Mucosa of stomach (tissue), 1 donor: ENCODE data around the gene RARRES1.

Source experiments
- H3K27me3 ChIP-seq: one replicate; pipeline ENCODE4 v1.7.0; 2013; ENCODE audit warnings: mild to moderate bottlenecking, low read length; ENCODE audit not compliant: control insufficient read depth, insufficient read depth
- H3K36me3 ChIP-seq: one replicate; pipeline ENCODE4 v1.7.0; 2013; ENCODE audit warnings: low read length; ENCODE audit not compliant: control insufficient read depth, insufficient read depth
- H3K4me1 ChIP-seq: one replicate; pipeline ENCODE4 v1.7.0; 2013; ENCODE audit warnings: mild to moderate bottlenecking, low read length; ENCODE audit not compliant: control insufficient read depth, insufficient read depth
- H3K4me3 ChIP-seq: one replicate; pipeline ENCODE4 v1.7.0; 2013; ENCODE audit warnings: low read length
- H3K9ac ChIP-seq: one replicate; pipeline ENCODE4 v1.7.0; 2013; ENCODE audit warnings: mild to moderate bottlenecking, low read length, moderate library complexity
- H3K9me3 ChIP-seq: one replicate; pipeline ENCODE4 v1.7.0; 2013; ENCODE audit warnings: mild to moderate bottlenecking, low read length, moderate library complexity; ENCODE audit not compliant: control insufficient read depth
- donor health status: Pancreatic carcinoma.

RARRES1 gene

DNA sequence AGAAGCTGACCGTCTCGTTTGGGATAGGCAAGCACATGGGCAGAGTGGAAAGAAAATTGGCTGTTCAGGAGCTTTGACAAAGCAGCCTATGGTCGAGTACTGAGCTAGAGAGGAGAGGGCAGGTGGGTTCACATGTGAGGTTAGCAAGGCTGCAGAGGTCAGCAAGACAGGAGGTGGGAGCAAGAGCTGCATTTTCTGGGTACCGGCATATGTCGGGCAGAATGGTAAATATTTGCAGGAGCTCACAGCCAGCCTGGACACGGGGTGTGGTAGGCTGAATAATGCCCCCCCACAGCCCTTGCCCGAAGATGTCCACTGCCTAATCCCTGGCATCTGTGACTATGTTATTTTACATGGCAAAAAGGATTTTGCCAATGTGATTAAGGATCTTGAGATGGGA, 8.3 kb downstream of the RARRES1 start:
- no peak overlapping the region for H3K9ac ChIP-seq
- no peaks in the 10 kb centered on the region for H3K27me3 ChIP-seq
- H3K36me3 ChIP-seq: no peaks in the 10 kb centered on the region
- H3K9me3 ChIP-seq: no peaks in the 10 kb centered on the region
- peaks cover 45% of the 10 kb centered on the region for H3K4me1 ChIP-seq
- no peak overlapping the region for H3K4me3 ChIP-seq

DNA sequence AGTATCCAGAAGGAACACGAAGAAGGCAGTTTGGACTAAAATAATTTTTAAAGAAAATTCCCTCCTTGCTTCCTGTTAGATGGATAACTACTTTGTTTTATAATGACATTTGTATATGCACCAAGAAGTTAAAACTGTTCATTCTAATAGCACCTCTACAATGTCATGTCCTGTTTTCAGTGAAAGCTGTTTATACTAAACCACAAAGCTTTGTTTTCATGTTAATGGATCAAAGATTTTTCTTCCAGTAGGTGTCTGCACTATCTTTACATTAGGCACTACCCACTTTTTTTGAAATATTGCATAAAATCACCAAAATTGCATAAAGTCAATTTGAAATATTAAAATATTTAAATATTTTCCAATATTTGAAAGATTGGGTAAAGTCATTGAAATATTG, 10.1 kb downstream of the RARRES1 start:
- Histone ChIP-seq H3K9ac (no peak overlapping the region), H3K27me3 (no peaks in the 10 kb centered on the region), H3K4me1 (peaks cover 36% of the 10 kb centered on the region), H3K9me3 (no peaks in the 10 kb centered on the region), H3K36me3 (no peaks in the 10 kb centered on the region), H3K4me3 (no peak overlapping the region)

DNA sequence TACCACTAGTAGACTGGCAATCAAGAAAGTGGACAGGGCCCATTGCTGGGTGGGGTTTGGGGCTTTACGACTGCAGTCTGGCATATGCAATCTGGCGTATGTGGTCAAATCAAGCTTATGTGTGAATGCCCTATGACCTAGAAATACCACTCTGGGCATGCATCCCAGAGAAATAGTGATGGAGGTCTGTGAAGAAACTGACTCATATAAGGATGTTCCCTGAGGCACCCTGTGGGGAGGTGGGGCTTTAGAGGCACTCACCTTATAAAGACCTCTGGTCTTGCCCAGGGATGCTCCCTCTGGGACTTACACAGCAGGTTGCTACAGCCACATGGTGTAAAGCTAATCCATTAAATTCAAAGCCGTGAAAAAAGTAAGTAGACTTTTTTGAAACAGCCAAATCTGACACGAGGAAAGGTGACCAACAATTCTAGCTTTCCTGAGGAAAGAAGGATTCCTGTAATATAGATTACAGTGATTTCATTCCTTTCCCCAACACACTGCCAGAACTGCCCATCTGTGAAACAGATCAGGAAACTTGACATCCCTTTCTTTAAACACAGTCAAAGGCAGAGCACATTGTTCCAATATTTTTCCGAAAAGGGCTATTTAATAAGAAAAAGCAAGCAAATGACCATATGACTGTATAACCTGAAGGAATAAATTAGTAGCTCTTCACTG, 13.6 kb downstream of the RARRES1 start:
- no peaks in the 10 kb centered on the region for H3K27me3 ChIP-seq
- no peak overlapping the region for H3K4me3 ChIP-seq
- no peak overlapping the region for H3K9ac ChIP-seq
- peaks cover 15% of the 10 kb centered on the region for H3K4me1 ChIP-seq
- H3K9me3 ChIP-seq: no peaks in the 10 kb centered on the region
- H3K36me3 ChIP-seq: no peaks in the 10 kb centered on the region

DNA sequence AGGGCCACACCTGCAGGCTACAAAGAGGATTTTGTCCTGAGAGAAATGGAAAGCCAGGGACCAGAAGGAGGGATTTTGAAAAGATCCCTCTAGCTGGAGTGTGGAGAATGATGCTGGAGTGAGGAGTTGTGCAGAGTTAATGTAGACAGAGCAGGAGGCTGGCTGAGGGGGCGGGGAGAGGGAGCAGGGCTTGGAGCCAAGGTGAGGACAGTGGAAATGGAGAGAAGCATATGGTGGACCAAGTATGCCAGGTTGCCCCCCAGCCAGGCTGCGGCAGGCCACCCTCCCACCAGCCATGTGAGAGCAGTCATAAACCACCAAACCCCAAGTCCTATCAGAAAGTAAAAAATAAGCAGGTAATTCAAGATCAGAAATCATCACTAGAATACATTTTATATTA, 14.7 kb downstream of the RARRES1 start:
- no peak overlapping the region for H3K9ac ChIP-seq
- H3K36me3 ChIP-seq: no peaks in the 10 kb centered on the region
- H3K4me3 ChIP-seq: no peak overlapping the region
- H3K27me3 ChIP-seq: no peaks in the 10 kb centered on the region
- H3K4me1 ChIP-seq: peaks cover 13% of the 10 kb centered on the region
- no peaks in the 10 kb centered on the region for H3K9me3 ChIP-seq

DNA sequence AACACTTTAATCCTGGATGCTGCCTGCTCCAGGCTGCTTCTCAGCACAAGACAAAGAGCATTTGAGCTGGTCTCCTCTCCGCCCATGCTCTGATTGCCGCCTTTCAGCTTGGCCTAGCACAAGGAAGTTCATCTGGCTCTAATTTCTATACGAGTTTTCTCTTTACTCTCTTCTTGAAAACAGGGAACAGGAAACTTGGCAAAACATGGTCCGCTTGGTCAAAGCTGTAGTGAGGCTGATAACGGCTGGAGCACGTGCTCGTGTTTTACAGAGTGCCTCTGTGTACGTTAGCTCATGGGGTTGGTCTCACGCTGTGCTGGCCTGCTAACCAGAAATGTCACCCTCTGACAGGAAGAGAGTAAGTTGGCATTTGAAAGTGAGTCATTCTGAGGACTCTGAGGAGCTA, 19.2 kb downstream of the RARRES1 start:
- no peak overlapping the region for H3K9ac ChIP-seq
- H3K27me3 ChIP-seq: no peaks in the 10 kb centered on the region
- no peaks in the 10 kb centered on the region for H3K9me3 ChIP-seq
- no peaks in the 10 kb centered on the region for H3K36me3 ChIP-seq
- H3K4me1 ChIP-seq: peaks cover 11% of the 10 kb centered on the region
- no peak overlapping the region for H3K4me3 ChIP-seq

DNA sequence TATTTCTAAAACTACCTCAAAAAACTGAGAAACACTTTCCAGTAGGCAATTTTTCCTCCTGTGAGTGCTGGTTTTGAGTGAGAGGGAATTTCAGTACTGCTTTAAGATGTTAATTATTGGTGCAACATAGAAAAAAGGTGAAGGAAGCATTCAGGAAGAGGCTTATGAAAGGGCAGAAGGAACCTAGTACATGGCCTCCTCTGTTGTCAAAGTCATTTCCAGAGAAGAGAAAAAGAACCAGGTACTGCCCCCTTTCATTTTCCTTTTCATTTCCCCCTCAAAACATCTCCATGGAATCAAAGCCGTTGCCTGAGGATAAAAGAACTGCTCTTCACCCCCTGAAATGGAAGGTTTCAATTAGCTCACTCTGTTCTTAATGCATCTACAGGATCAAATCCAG, 19.8 kb downstream of the RARRES1 start:
- no peaks in the 10 kb centered on the region for H3K27me3 ChIP-seq
- peaks cover 11% of the 10 kb centered on the region for H3K4me1 ChIP-seq

DNA sequence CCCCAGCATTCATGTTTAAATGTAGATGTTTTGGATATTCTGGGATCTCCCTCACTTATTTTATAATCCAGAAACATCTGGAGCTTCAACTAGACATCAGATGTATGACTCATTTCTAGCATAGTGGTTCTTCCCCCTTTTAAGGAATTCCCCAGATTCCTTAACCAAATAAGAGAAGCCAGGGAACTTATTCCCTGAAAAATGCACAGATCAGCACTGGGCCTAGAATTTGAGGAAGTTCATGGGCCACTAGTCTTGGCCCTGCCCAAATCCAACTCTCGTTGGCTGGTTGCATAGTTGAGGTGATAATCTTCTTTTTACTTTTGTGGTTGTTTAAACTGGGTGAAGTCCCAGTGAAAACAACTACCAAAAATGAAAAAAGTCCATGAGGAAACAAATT, 20.4 kb downstream of the RARRES1 start:
- H3K4me1 ChIP-seq: peaks cover 11% of the 10 kb centered on the region
- H3K9ac ChIP-seq: no peak overlapping the region
- no peak overlapping the region for H3K4me3 ChIP-seq

More for the DNA sequence above, 19.8 kb downstream of the RARRES1 start:
- Histone ChIP-seq H3K4me3 (no peak overlapping the region), H3K9ac (no peak overlapping the region), H3K9me3 (no peaks in the 10 kb centered on the region), H3K36me3 (no peaks in the 10 kb centered on the region)

DNA sequence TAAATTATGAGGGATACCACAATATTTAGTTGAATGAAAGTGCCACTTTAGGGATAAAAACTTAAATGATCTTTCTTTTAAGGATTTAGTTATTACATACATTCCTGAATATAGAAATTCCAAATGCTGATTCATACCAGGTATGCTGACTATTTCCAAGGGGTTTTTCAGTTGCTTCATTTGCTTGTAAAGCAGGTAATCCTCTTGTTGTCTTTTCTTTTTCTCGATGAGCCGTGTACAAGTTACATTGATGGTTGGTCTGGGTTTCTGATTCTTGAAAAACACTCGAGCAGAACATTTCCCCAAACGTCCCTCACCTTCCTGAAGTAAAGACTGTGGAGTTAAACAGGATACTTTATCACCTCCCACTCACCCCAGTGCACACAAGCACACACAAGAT, 21.7 kb downstream of the RARRES1 start:
- Histone ChIP-seq H3K9ac (no peak overlapping the region), H3K9me3 (no peaks in the 10 kb centered on the region), H3K4me1 (peaks cover 11% of the 10 kb centered on the region), H3K4me3 (no peak overlapping the region), H3K36me3 (no peaks in the 10 kb centered on the region), H3K27me3 (no peaks in the 10 kb centered on the region)

More for the DNA sequence above, 20.4 kb downstream of the RARRES1 start:
- no peaks in the 10 kb centered on the region for H3K36me3 ChIP-seq
- H3K9me3 ChIP-seq: no peaks in the 10 kb centered on the region
- no peaks in the 10 kb centered on the region for H3K27me3 ChIP-seq

DNA sequence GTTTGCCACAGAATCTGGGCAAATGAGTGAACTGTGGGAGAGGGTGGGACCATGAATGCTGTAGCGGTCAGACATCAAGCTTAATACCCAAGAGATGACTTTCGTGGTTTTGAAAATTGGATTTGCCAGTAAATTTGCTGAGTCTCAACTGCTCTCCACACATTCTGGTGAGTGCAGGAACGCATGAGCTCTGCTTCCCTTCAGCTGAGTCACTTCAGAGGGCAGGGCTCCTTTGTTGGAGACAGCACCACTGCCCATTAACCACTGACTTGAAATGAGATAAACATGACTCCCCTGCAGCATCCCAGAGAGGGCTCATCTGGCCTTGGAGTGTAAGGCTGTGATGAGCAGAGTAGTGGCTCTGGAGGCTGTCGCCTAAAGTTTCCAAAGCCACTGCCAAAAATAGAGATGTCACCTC, 22.6 kb downstream of the RARRES1 start:
- H3K4me1 ChIP-seq: peaks cover 11% of the 10 kb centered on the region
- H3K27me3 ChIP-seq: no peaks in the 10 kb centered on the region
- no peaks in the 10 kb centered on the region for H3K36me3 ChIP-seq
- H3K4me3 ChIP-seq: no peak overlapping the region
- no peak overlapping the region for H3K9ac ChIP-seq
- H3K9me3 ChIP-seq: no peaks in the 10 kb centered on the region

DNA sequence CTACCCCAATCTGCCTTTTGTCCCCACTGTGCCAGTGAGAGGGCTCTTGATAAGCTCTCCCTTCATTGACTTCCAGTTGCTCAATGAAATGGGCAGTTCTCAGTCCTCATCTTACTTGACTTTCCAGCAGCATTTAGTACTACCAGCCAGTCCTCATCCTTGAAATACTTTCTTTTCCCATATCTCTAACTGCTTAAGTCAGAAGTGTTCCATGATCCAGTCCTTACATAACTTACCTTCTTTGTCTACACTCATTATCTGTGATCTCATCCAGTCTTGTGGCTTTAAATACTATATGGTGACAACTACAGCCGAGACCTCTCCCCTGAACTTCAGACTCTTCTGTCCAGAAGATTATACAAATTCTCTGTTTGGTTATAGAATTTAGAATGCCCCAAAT, 28.7 kb downstream of the RARRES1 start:
- no peaks in the 10 kb centered on the region for H3K36me3 ChIP-seq

DNA sequence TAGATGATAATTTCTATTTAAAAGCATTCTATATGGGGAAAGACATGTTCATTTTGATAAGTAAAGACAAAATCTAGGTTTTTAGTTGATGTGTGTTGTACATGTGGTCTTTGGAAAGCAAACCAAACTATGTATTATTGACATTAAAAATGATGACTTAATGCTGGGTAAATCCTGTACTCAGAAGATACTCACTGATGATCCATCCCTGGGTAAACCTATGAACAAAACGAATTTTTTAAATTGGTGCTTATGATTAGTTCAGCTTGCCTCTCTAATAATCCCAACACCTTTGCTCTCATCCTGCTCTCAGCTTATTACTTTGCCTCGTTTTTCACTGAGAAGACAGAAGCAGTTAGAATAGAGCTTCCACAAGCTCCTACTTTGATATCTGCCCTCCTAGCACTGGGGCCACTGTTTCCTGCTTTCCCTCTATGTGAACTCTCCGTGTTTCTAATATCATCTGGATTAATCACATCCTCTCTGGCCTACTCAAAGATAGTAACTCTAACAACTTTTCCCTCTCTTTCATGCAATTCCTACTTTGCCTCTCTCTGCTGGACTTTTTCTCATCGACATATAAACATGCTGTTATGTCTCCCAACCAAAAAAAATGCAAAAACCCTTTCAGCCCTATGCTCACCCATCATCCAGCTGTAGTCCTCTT, 29.3 kb downstream of the RARRES1 start:
- H3K9me3 ChIP-seq: no peaks in the 10 kb centered on the region
- no peak overlapping the region for H3K9ac ChIP-seq
- no peak overlapping the region for H3K4me3 ChIP-seq
- no peaks in the 10 kb centered on the region for H3K27me3 ChIP-seq
- H3K36me3 ChIP-seq: no peaks in the 10 kb centered on the region
- no peaks in the 10 kb centered on the region for H3K4me1 ChIP-seq

More for the DNA sequence above, 28.7 kb downstream of the RARRES1 start:
- Histone ChIP-seq H3K4me1 (no peaks in the 10 kb centered on the region), H3K9me3 (no peaks in the 10 kb centered on the region), H3K4me3 (no peak overlapping the region), H3K9ac (no peak overlapping the region), H3K27me3 (no peaks in the 10 kb centered on the region)

DNA sequence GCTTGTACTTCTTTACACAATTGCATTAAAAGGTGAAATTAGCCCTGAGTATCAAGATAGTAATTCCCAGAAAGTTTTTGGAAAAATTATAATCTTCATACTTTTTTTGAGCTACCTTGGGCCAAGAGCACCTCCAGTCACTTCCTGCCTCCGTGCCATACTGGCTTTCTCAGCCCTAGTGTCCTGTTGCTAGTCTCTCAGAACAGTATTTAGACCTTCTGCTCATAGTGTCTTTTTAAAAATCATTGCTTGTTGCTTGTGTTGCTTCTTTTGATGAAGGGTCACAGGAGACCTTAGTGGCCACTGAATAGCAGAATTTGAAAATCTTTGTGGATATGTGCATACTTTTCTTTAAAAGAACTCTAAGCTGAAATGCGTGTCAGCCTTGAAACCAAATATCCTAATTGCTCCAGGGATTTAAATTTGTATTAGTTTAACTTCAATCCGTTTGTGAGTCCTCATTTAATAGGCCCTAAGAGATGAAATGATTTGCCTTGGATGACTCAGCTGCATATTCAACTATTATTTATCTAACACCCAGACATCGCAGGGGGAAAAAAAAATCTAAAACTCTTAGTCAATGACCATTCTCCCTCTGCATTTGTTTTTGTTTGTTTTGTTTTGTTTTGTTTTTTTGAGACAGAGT, 30.7 kb downstream of the RARRES1 start:
- Histone ChIP-seq H3K9me3 (no peaks in the 10 kb centered on the region), H3K36me3 (no peaks in the 10 kb centered on the region)

More for the DNA sequence above, 30.7 kb downstream of the RARRES1 start:
- Histone ChIP-seq H3K4me3 (no peak overlapping the region), H3K9ac (no peak overlapping the region), H3K27me3 (no peaks in the 10 kb centered on the region), H3K4me1 (no peaks in the 10 kb centered on the region)
